Measurements from ENCODE around the gene AFAP1L1.
A peak's percentile ranks its signal among the peaks of the same experiment; 100 is the strongest.

Gene AFAP1L1

GRCh38 chr5:149322518-149322917, 50.9 kb downstream of the AFAP1L1 start:
- Mint-ChIP-seq H3K36me3 (ENCODE audit: low read depth) (peaks cover 9% of the 10 kb centered on the region), H3K27ac (no peak overlapping the region), H3K4me3 (no peak overlapping the region), H3K4me1 (peaks cover 57% of the 10 kb centered on the region), H3K9me3 (no peaks in the 10 kb centered on the region), H3K27me3 (ENCODE audit: low read depth, poor library complexity) (peaks cover 2% of the 10 kb centered on the region)
- no peak for TF ChIP-seq CTCF (IDR thresholded peaks at IDR 0.05)
- no peak for DNase-seq

GRCh38 chr5:149323210-149323609, 51.6 kb downstream of the AFAP1L1 start:
- no peak for TF ChIP-seq CTCF (IDR thresholded peaks at IDR 0.05)
- H3K36me3 Mint-ChIP-seq (ENCODE audit: low read depth), result peaks cover 9% of the 10 kb centered on the region
- peaks cover 50% of the 10 kb centered on the region for H3K4me1 Mint-ChIP-seq
- no peaks in the 10 kb centered on the region for H3K9me3 Mint-ChIP-seq
- no peak for DNase-seq
- H3K27me3 Mint-ChIP-seq (ENCODE audit: low read depth, poor library complexity), result peaks cover 2% of the 10 kb centered on the region
- peak overlapping the region; percentile 79 for H3K27ac Mint-ChIP-seq
- H3K4me3 Mint-ChIP-seq, result no peak overlapping the region

GRCh38 chr5:149323621-149324205, 52.1 kb downstream of the AFAP1L1 start:
- Mint-ChIP-seq H3K4me1 (peaks cover 46% of the 10 kb centered on the region), H3K36me3 (ENCODE audit: low read depth) (peaks cover 9% of the 10 kb centered on the region), H3K27me3 (ENCODE audit: low read depth, poor library complexity) (peaks cover 2% of the 10 kb centered on the region), H3K27ac (peak overlapping the region; percentile 79), H3K4me3 (no peak overlapping the region), H3K9me3 (no peaks in the 10 kb centered on the region)
- DNase-seq, result no peak
- TF ChIP-seq CTCF (IDR thresholded peaks at IDR 0.05), result no peak

- DNase-seq, result no peak
- Mint-ChIP-seq H3K4me1 (peaks cover 42% of the 10 kb centered on the region), H3K27me3 (ENCODE audit: low read depth, poor library complexity) (peaks cover 2% of the 10 kb centered on the region), H3K27ac (no peak overlapping the region), H3K4me3 (no peak overlapping the region), H3K9me3 (no peaks in the 10 kb centered on the region), H3K36me3 (ENCODE audit: low read depth) (peaks cover 9% of the 10 kb centered on the region)
- TF ChIP-seq CTCF (IDR thresholded peaks at IDR 0.05), result no peak
Measured at GRCh38 chr5:149324641-149325040, 53.0 kb downstream of the AFAP1L1 start.

GRCh38 chr5:149325166-149325735, 53.6 kb downstream of the AFAP1L1 start:
- Mint-ChIP-seq H3K4me3 (no peak overlapping the region), H3K4me1 (peaks cover 38% of the 10 kb centered on the region), H3K27ac (no peak overlapping the region), H3K9me3 (no peaks in the 10 kb centered on the region), H3K36me3 (ENCODE audit: low read depth) (peaks cover 9% of the 10 kb centered on the region), H3K27me3 (ENCODE audit: low read depth, poor library complexity) (peaks cover 2% of the 10 kb centered on the region)
- DNase-seq, result no peak
- no peak for TF ChIP-seq CTCF (IDR thresholded peaks at IDR 0.05)

GRCh38 chr5:149325894-149326293, 54.2 kb downstream of the AFAP1L1 start:
- TF ChIP-seq CTCF (IDR thresholded peaks at IDR 0.05), result no peak
- Mint-ChIP-seq H3K27ac (no peak overlapping the region), H3K4me1 (peaks cover 32% of the 10 kb centered on the region), H3K36me3 (ENCODE audit: low read depth) (peaks cover 9% of the 10 kb centered on the region), H3K4me3 (no peak overlapping the region), H3K27me3 (ENCODE audit: low read depth, poor library complexity) (peaks cover 2% of the 10 kb centered on the region), H3K9me3 (no peaks in the 10 kb centered on the region)
- no peak for DNase-seq

All from nephron progenitor cell (in vitro differentiated cells).